Measurements from ENCODE around the gene CCDC188.

The CCDC188 gene

DNA sequence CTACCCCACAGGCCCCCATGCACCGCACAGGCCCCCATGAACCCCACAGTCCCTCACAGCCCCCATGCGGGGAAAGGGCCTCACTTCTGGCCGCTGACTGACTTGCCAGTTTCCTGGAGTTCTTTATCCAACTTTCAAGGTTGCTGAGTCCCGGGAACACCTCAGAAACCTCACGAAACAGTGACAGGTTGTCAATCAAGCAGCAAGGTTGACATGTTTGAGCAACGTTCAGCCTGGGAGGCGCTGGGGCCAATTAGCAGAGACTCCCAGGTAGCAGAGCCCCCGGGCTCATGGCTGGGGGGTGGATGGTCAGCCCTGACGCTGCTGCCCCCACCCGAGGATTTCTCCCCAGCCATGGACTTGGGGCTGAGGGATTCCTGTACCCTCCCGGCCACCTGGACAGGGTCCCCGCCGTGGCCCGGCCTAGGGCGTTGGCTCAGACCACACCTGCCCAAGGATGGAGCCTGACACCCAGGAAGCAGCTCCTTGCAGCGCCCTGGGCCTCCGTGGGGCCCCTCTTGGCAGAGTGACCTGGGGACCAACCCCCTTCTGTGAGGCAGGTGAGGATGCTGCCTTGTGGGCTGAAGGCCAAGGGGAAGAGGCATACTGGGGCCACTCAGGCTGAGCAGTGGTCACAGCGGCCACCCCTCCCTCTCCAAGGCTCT lies 33.8 kb upstream of the CCDC188 start:
- no peak for DNase-seq

DNA sequence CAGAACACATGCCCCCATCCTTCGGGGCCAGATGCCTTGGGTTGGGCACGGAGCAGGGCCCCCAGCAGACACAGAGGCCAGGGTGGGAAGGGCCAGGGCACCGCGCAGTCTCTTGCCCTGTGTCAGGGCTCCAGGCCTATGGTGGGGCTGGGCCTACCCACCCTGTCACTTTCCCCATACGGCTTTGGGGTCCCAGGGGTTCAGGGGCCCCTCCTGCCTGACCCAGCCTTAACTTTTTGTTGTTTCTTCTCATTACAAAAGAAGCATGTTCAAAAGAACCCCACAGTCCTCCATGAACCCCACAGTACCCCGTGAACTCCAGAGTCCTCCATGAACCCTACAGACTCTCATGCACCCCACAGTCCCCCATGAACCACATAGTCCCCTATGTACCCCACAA lies 33.0 kb upstream of the CCDC188 start:
- no peak for DNase-seq

DNA sequence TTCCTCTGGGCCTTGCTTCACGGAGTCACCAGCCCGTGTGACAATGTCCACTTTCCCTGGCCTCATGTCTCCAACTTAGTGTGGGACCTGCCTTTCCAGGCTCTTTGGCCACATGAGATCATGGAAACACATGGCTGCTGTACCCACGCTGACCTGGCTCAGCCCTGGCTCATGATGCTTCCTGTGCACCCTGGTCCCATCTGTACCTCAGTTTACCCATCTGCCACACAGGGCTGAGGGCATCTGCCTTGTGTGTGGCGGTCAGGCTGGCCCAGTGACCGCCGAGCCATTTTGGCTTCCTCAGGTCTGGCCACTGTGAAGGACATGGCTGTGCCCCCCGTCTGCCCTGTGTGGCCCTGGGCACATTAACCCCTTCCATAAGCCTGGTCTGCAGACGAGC lies 32.2 kb upstream of the CCDC188 start:
- no peak for DNase-seq

DNA sequence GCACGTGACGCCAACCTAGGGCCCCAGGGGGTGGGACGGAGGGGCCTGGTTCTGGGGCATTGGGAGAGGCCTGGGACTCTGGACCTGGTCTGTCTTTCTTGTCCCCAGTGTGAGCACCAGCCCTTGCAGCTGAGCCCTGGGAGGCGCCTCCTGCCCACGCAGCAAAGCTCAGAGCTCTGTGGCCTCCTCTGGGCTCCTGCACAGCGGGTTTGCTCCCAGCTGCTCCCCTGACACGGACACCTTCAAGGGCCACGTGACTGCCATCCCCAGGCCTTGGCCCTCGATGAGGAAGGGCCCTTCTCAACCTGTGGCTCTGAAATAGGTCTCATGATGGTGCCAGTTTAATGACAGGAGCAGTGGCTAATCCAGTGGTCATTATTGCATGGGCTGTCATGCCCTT lies 31.5 kb upstream of the CCDC188 start:
- no peak for DNase-seq

DNA sequence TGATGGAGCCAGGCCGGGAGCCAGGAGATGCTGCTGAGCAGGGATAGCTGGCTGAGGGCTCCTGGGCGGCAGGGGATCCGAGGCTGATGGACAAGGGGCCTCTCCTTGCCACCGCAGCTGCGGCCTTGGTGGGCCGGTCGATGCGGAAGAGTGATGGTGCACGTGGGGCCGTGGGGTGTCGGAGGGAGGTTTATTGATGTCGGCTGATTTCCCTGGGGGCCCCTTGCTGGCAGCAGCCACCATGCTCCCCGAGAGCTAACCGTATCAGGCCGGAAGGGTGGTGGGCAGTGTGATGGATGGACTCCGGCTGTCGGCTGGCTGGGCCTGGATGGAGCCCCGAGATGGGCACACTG lies 31.0 kb upstream of the CCDC188 start:
- DNase-seq = no peak

DNA sequence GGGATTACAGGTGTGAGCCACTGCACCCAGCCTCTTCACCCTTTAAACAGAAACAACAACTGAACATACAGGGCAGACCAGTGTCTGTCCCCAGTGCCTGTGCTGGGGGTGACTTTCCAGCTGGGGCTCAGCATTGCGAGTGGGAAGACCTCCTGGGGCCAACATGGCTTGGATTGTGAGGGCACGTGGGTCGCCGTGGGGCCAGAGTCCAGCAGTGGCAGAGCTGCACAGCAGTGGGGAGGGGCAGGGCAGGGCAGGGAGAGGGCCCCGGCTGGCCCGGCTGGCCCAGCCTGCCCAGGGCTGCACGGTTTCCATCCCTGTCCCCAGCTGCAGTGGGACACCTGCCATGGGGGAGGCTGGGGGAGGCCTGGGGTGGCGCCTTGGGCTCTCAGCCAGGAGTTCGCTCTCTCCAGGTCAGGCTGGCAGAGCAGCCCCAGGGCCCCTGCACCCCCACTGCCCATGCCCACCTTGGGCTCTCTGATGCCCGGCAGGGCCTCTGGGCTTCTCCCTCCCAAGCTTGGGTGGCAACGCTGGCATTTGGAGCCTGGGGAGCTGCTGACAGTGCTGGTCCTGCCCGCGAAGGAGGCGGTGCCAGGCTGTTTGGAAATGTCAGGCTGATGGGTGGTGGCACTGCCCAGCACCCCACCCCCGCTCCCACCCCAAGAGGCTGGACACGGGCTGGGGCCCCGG lies 30.5 kb upstream of the CCDC188 start:
- DNase-seq = no peak

DNA sequence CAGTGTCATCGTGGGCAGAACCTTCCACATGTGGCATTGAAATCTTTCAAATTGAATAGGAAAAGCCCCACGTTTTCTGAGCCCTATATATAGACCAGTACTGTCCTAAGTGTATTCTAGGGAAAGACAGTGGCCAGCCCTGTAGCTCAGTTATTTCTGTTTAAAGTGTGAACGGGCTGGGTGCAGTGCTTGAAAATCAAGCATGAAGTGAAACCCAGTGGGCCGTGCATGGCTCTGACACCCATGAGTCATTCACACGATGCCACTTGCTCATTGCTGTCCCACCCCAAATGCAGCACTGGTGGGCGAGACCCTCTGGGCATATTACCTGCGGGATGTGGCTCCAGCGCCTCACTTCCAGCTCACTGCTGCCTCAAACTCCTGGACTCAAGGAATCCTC lies 29.8 kb upstream of the CCDC188 start:
- peak in 1 of 2 experiments; percentile 34 for DNase-seq

DNA sequence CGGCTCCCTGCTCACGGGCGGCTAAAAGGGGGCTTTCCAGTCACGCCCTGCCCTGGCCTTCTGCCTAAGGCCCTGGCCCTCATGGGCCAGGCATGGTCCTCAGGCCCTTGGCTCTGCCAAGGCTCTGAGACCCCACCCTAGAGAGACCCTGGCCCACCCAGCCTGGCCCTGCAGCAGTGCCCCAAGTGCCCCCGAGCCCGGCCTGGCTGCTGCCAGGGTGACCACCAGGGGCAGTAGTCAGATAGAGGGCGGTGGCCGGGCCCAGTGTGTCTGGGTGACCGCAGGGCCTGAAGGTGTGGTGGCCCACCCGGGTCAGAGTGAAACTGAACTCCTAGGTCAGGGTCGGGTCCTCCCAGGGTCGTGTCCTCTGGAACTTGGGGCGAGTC lies 29.4 kb upstream of the CCDC188 start:
- DNase-seq = peak in 1 of 2 experiments; percentile 25

DNA sequence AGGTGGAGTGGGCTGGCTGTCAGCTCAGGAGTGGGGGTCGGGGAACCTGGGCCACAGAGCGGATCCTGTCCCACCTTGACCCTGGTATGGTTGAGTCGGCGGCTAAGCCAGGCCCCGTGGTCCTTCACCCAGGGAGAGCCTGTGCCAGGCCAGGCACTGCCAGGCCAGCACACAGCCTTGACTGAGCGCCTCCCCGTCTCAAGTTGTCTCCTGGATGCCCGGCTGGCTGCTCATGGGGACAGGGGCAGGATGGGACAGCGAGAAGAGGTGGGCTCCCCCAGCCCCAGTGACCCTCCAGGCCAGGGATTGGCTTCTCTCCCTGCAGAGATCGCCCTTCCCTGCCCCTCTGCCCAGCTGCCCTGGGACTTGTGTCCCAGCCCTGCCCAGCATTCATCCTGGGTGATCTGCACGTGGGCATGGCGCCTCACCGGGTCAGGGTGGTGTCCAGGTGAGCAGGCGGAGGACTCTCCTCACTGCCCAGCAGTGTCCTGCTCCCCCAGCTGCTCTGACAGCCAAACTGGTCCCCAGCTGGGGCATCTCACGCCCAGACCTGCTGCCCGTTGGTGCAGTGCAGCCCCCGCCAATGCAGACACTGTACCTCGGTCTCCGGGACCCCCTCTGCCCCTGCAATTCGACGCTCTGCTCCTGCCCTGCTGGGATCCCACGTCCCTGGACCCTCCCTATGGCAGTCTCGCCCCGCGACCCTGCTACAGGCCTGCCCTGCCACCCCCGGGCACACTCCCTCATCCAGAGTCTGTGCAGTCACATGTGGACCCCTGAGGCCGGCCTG lies 28.8 kb upstream of the CCDC188 start:
- no peak for DNase-seq

DNA sequence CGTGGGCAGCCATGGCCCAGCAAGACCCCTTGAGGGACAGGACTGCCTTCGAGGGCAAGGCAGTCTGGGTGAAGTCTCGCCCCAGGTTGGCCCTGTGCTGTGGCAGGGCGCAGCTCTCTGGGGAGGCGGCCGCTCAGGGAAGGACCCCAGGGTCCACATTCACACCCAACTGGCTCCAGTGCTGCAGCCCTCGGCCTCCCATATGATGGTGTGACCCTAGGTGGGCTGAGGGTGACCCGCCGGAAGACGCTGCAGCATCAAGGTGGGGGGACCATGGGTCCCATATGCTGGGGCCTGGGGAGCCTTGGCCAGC lies 28.0 kb upstream of the CCDC188 start:
- DNase-seq = no peak

DNA sequence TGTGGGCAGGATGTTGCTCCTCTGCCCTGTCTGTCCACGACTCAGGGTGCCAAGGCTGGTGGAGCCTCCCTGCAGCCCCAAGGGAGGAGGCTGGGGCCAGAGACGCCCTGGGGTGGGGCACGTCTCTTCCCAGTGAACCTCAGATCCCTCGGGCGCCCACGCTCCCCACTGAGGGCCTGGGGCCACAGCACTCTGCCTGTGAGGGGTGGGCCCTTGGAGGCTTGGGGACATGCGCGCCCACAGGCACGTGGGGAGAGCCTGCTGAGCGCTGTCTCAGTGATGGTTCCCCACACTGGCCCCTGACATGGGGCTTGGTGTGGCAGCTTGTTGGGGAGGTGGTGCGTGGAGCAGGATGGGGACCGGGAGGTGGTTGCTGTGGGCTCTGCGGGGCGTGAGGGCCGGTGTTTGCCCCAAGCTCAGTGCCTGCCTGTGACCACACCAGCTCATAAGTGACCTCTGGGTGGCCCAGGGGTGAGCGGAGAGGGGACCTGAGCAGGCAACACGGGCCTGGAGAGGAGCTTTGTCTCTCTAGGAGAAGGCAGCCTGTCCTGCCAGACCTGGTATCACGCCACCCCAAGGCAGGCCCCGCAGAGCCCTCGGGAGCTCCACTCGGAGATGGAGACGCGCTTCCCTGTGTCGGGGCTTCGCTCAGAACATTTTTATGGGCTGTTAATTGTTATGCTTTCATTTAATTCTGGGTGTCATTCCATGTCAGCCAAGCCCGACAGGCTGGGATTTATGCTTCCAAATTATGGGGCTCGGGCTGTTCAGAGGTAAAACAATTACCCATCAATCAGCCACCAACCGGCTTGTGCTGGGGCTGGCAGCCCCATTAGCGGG lies 27.4 kb upstream of the CCDC188 start:
- no peak for DNase-seq

DNA sequence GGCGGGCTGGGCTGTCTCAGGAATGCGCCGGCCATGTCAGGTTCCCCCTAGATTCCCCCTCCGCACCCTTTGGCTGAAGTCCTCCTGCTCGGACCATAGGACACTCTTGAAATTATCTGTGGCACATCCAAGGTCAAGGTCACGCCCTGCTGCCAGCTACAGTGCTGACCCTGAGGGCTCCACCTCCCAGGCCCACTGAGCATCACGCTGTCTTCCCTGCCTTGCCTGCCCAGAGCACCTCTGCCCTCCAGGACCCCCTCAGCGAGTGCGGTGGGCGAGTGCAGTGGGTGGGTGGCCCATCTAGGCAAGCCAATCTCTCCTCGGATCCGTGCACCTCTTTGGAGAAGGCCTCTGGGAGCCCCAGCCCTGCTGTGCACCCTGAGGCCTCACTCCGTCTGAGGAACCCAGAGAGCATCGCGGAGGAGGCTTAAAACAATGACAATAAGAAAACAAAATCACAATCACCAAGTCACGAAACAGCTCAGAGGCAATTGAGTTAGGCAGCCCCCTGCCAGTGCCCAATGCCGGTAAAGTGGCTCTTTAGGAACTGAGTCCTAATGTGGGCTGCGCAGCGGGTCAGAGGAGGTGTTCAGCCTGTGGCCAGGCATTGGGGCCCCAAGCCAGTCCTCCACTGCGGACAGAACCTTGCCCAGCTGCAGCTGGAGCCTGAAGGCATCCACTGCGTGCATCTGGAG lies 26.5 kb upstream of the CCDC188 start:
- no peak for DNase-seq

DNA sequence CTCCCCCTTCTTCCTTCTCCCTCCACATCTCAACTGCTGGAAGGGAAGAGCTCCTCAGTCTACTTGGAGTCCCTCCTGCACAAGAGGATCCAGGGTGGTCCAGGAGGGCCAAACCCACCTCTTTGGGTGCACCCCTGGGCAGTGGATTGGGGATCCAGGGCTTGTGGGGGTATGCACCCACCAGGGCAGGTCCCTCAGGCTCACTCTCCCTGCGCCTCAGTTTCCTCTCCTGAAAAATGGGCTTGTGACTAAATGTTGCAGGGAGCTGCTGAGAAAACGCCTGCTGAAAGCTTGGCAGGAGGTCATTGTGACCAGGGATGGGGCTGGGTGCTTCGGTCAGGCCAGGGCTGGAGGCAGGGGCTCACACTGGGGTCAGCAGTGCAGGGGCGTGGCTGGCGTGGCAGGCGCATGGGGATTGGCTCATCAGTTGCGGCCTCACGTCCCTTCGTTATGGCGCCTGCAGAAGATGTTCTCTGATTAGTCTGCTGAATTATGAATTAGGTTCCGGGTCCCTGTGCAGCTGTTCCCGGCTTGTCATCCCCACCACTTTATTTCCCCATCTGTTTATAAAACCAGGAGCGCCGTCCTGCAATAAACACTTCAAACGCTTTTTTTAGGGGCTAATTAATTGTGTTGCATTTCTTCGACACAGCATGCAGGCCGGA lies 25.7 kb upstream of the CCDC188 start:
- no peak for DNase-seq

DNA sequence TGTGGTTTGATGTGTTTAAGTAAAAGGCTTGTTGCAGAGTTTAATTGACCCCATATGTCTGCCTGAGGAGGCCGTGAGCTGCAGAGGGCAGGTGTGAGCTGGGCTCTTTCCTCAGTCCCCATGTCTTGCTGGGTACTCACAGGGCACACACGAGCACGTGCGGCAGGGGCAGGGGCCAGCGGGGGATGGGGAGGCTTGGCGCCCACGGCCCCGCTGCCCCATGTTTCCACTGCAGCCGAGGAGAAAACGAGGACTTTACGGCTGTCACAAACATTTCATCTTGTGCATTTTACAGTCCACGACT lies 24.7 kb upstream of the CCDC188 start:
- DNase-seq = no peak

DNA sequence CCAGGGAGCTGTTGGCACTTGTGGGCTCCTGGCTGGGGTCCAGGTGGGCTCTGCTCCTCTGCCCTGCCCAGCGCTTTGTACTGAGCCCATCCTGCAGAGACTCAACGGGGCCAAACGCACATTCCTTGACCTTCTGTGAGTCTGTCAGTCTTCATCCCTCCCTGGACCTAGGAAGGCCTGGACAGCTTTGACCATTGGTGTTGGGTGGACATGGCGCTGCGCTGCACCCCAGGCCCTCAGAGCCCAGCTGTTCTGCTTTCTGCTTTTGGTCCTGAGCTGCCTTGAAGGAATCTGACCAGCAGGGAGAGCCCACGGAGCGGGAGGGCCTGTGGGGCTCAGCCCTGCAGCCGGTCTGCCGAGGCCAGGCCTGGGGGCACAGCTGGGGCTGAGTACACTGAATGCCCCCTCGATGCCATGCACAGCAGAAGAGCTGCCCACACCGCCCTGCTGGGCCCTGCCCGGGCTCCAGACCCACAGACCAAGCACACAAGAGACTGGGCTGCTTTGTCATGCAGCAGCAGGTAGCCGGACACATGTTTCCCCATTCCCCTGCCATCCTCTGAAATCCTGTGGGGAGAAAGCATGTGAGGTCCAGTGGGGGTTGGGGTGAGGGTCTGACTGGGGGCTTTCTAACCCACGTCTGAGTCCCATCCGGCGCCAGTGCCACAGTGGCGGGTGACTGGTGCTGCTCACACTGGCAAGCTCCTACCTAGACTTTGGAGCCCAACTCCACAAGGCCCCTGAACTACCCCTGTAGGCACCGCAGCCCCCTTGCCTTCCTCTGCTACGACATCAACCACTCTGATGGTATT lies 24.1 kb upstream of the CCDC188 start:
- no peak for DNase-seq

DNA sequence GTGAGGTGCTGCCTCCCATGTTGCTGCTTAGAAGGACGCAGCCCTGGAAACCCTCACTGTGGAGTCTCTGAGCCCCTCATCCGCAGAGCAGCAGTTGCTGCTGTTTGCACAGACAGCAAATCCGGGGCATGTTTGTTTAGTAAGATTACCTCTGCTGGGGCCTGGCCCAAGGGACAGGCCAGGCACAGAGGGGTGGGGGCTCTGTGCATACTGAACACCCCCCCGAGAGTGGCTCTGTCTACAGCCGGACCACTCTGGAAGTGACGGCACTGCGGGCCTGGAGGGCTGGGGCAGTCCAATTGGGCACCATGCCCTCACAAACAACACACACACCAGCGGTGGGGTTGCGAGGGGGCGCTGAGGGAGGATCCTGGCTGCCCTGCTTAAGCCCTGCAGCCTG lies 22.9 kb upstream of the CCDC188 start:
- DNase-seq = no peak

DNA sequence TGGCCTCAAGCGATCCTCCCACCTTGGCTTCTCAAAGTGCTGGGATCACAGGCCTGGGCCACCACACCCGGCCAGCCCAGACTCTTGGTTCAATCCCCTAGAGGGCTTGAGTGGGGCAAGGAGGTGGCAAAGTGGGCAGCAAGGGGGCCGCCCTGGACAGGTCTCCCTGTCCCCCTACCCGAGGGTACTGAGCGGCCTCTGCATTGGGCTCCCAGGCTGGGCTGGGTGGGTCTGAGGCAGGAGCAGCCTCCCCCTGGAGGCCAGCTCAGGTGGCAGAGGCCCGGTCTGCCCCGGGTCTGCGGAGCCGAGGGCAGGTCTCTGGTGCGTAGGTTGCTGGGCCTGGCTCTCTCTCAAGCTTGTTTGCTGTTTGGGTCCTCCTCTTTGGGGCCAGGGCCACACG lies 22.4 kb upstream of the CCDC188 start:
- DNase-seq = no peak

DNA sequence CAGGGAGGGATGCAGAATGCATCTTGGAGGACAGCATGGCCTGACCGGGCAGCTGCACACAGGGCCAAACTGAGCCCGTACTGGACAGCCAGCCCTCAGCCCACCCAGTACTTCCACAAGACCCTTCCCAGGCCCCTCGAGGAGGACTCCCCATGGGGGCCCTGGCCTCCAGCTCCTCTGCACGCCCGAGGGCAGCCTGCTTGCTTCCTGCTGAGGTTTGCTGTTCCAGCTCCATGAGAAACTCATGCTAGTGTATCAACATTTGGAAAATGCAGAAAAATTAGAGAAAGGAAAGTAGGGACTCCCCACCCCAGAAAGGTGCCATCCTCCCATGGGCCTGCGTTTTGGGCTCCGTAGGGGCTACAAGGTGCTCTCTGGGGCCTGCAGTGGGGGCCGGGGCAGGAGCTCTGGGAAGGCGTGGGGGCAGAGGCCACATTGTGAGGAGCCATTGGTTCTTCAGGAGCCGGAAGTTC lies 21.3 kb upstream of the CCDC188 start:
- DNase-seq = no peak

DNA sequence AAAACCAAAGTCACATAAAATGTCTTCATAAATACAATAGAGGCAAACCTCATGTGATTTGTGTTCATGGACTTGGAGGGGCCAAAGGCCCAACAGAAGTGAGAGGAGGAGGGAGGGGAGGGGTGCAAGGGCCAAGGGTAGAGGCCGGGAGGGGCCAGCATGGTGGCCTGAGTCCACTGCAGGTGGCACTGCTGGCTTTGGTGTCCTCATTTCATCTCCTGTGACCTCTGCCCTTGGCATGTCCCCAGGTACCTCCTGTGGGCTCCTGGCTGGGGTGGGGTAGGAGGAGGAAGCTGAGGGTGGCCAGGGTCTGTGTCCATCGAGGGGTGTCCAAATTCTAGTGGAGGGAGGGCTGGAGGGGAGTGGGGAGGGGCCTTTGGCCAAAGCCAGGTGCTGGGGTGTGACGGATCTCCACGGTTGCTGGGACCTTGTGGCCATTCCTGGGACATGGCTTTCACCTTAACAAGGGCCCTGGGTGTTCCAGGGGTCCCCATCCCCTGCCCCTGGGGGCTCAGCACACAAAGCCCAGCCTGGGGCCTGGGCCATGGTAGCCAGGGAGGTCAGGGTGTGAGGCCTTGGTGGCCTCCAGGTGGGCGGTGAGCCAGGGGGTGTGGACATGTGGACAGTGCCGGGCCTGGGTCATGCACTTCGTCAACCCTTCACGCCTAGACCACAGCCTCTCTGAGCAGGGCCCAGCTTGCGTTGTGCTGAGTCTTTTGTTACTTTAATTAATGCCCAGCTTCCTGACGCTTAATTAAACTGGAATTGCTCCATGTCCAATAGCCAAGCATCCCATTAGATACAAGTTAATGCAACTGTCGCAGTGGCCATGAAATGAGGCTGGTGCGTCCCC lies 20.7 kb upstream of the CCDC188 start:
- DNase-seq = no peak

DNA sequence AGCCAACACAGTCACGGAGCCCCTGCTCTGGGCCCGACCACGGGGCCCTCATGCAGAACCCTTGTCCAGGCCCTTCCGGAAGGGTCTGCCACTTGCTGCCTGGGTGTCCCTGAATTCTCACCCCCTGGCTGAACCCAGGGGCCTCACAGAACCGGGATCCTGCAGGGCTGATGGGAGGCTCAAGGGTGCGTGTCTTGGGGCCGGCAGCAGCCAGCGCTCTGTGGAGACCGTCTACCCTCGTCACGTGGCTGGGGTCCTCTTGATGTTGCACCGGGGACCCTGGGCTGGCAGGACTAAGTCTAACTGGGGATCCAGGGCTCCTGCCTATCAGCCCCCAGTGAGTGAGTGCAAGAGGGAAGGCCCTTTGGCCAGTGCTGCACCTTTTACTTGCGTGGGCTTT lies 19.3 kb upstream of the CCDC188 start:
- no peak for DNase-seq

All from activated T-cell treated with anti-CD3 and anti-CD28 coated beads, Interleukin-2, amount 50 U/mL, for 48 hours (primary cell).